Nephron (organoid): ENCODE measurements around the gene SCN3A.

Experiments
- H3K27ac Mint-ChIP-seq, 3 experiments: 2 replicates each; pipeline ENCODE4 v1.8.0; 2020; ENCODE audit warnings: mixed read lengths in 3 of 3, mild to moderate bottlenecking in 2 of 3, moderate library complexity in 1 of 3
- H3K27me3 Mint-ChIP-seq: 2 replicates; pipeline ENCODE4 v1.8.0; 2021; ENCODE audit warnings: low read depth, mild to moderate bottlenecking, moderate library complexity, mixed read lengths
- H3K36me3 Mint-ChIP-seq: 2 replicates; pipeline ENCODE4 v1.8.0; 2020; ENCODE audit warnings: low read depth, mixed read lengths
- H3K4me1 Mint-ChIP-seq: 2 replicates; pipeline ENCODE4 v1.8.0; 2020; ENCODE audit warnings: mixed read lengths
- H3K4me3 Mint-ChIP-seq, 3 experiments: 2 replicates each; pipeline ENCODE4 v1.8.0; 2020; ENCODE audit warnings: mild to moderate bottlenecking in 3 of 3, mixed read lengths in 3 of 3, moderate library complexity in 2 of 3
- H3K9me3 Mint-ChIP-seq: 2 replicates; pipeline ENCODE4 v1.8.0; 2020; ENCODE audit warnings: mixed read lengths
- TF ChIP-seq, protein P1 (sequence below), 3 experiments: fragments of 200-600 bp; sonication (generic); IDR thresholded peaks; one replicate each; pipeline ENCODE4 v1.5.0; 2021; ENCODE audit warnings: antibody characterized with exemption in 3 of 3; ENCODE audit not compliant: unreplicated experiment in 3 of 3

SCN3A gene

DNA sequence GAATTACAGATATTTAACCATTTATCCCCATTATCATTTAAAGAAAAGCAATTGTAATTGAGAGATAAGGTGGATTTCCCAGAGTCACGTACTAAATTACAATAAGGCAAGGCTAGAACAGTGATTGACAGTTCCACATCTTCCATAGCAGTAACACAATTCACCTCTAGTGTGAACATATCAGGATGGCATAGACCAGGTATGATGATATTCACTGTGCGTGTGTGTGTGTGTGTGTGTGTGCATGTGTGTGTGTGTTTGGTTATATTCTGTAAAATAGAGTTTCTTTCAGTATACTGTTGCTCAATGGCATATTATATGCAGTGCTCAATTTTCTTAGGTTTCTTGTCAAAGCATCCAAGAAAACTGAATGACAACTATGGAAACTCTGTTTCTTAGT lies 37.1 kb upstream of the SCN3A start:
- TF ChIP-seq, protein P1, sequence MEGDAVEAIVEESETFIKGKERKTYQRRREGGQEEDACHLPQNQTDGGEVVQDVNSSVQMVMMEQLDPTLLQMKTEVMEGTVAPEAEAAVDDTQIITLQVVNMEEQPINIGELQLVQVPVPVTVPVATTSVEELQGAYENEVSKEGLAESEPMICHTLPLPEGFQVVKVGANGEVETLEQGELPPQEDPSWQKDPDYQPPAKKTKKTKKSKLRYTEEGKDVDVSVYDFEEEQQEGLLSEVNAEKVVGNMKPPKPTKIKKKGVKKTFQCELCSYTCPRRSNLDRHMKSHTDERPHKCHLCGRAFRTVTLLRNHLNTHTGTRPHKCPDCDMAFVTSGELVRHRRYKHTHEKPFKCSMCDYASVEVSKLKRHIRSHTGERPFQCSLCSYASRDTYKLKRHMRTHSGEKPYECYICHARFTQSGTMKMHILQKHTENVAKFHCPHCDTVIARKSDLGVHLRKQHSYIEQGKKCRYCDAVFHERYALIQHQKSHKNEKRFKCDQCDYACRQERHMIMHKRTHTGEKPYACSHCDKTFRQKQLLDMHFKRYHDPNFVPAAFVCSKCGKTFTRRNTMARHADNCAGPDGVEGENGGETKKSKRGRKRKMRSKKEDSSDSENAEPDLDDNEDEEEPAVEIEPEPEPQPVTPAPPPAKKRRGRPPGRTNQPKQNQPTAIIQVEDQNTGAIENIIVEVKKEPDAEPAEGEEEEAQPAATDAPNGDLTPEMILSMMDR (IDR thresholded peaks at IDR 0.05; ENCODE audit: unreplicated experiment in 3 of 3) = no peak
- Mint-ChIP-seq H3K27ac (no peak overlapping the region), H3K4me1 (no peaks in the 10 kb centered on the region), H3K36me3 (no peaks in the 10 kb centered on the region), H3K9me3 (no peaks in the 10 kb centered on the region), H3K4me3 (no peak overlapping the region), H3K27me3 (no peaks in the 10 kb centered on the region)

DNA sequence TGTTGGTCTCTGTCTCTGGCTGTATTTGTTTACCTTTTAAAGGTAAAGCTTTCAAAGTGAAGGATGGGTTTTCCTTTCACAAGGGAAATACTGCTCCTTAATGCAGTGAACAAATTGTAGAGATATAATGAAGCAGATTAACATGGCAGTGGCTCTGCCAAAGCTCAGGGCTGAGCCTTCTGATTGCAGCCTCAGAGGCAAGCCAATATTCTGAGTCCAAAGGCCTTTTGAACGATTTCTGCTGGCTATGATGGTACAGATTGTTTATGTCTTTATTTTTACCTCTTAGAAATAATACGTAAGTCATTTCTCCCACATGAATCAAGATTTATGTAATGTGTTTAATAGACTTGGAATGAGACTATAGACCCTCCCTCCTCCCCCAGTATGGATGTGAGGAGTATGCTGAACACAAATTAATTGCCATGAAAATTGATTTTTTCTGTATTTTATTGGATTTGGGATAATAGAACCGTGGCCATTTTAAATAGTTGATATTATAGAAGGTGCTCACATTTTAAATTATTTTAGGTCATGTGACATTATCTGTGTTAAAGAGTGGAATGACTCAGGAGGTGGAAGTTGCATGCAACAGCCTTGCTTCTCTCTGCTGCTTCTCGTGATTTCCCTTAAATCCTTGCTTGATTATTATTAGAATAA lies 36.1 kb upstream of the SCN3A start:
- TF ChIP-seq, protein P1 (IDR thresholded peaks at IDR 0.05; ENCODE audit: unreplicated experiment in 3 of 3) = no peak
- Mint-ChIP-seq H3K36me3 (no peaks in the 10 kb centered on the region), H3K9me3 (no peaks in the 10 kb centered on the region), H3K27me3 (peaks cover 1% of the 10 kb centered on the region), H3K4me1 (no peaks in the 10 kb centered on the region), H3K27ac (no peak overlapping the region), H3K4me3 (peak overlapping the region in 1 of 3 experiments; percentile 48)

DNA sequence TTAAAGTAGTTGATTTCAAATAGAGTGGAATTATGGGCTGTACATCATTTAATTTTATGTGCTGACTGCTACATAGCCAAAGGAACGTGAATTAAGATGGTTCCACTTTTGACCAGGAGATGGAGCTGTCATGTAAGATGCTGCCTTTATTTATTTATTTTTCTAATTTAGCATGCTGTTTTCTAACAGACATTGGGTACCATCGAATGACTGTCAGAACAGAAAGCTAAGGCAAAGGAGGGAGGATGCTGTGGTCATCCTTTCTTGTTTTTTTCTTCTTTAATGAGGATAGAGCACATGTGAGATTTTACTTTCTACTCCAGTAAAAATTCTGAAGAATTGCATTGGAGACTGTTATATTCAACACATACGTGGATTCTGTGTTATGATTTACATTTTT lies 35.4 kb upstream of the SCN3A start, which contains the start of gene SCN2A:
Gene SCN2A, plus strand, starts transcription at position 185 of the 400 bp plus-strand sequence. CDS start 56,410 bp downstream, outside the sequence.
- H3K36me3 Mint-ChIP-seq = no peaks in the 10 kb centered on the region
- peak within 1 kb of the TSS in 1 of 3 experiments; percentile 48 for H3K4me3 Mint-ChIP-seq
- peaks cover 3% of the 10 kb centered on the region for H3K27me3 Mint-ChIP-seq
- no peaks in the 10 kb centered on the region for H3K4me1 Mint-ChIP-seq
- no peak within 1 kb of the TSS for H3K27ac Mint-ChIP-seq
- H3K9me3 Mint-ChIP-seq = no peaks in the 10 kb centered on the region
- TF ChIP-seq, protein P1 (IDR thresholded peaks at IDR 0.05; ENCODE audit: unreplicated experiment in 3 of 3) = peak; percentile 64 to 81 (median 67)

DNA sequence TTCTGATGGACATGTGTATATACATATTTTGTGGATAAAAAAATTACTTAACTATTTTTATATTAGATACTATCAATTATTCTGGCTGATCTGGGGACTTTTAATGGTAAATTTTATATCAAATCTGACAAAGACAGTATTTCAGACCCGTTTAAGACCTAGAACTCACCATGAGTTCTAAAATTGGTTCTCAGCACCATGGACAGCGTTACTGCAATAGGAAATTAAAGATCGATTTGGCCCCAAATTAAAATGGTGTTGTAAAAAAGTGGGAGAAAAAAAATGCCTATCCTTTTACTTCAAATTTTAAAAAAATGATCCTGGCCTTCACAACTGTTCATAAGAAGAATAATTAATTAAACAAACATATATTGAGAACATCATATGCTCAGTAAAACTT lies 34.4 kb upstream of the SCN3A start:
- TF ChIP-seq, protein P1 (IDR thresholded peaks at IDR 0.05; ENCODE audit: unreplicated experiment in 3 of 3) = no peak
- Mint-ChIP-seq H3K9me3 (no peaks in the 10 kb centered on the region), H3K4me1 (no peaks in the 10 kb centered on the region), H3K27me3 (peaks cover 3% of the 10 kb centered on the region), H3K36me3 (no peaks in the 10 kb centered on the region), H3K27ac (no peak overlapping the region), H3K4me3 (no peak overlapping the region)

GRCh38 chr2:165237056-165237455 lies 33.2 kb upstream of the SCN3A start:
- no peak overlapping the region for H3K4me3 Mint-ChIP-seq

More at GRCh38 chr2:165237056-165237455, 33.2 kb upstream of the SCN3A start:
- Mint-ChIP-seq H3K27ac (no peak overlapping the region), H3K4me1 (no peaks in the 10 kb centered on the region), H3K9me3 (no peaks in the 10 kb centered on the region), H3K27me3 (peaks cover 3% of the 10 kb centered on the region), H3K36me3 (no peaks in the 10 kb centered on the region)
- TF ChIP-seq, protein P1 (IDR thresholded peaks at IDR 0.05; ENCODE audit: unreplicated experiment in 3 of 3) = no peak
